Right renal cortex interstitium (tissue), 3 donors: ENCODE measurements around the gene CNTN2. TPM values are rescaled to one million over a fixed set of nuclear protein-coding genes. Genes with fewer than 3 reads are reported as not detected.

Experiments
- DNase-seq, 3 donors: peaks; one replicate each; pipeline ENCODE4 v3.0.0-alpha.2; 2013; ENCODE audit warnings: low read depth in 3 of 3, low spot score in 2 of 3
- polyA plus RNA-seq, 3 donors: library from polyadenylated mRNA; unstranded; fragments of 120-200 nt; gene quantifications; one replicate each; pipeline ENCODE4 v1.2.1, GENCODE V29; 2013; ENCODE audit not compliant: insufficient read length in 3 of 3

CNTN2 gene
- polyA plus RNA-seq, 3 donors = 0.39 to 0.69 (median 0.65) TPM

- no peak for DNase-seq
Measured at GRCh38 chr1:205069371-205070125, 26.5 kb downstream of the CNTN2 start.

DNA sequence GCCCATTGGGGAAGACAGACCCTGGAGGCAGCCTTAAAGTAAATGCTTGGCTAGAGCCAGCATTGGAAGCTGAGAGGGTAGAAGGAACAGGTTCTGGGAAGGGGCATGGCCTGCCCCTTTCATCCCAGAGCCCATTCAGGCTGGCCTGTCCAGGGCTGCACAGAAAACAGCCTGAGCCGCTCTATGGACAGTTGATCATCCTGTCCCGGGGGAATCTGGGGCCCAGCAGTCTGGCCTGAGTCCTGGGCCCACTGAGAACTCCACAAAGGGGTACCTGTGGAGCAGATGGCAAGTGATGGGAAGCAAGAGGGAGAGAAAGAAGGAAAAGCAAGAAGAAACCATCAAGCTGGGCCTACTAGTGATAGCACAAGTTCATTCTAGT is 28.0 kb downstream of the CNTN2 start:
- no peak for DNase-seq

DNA sequence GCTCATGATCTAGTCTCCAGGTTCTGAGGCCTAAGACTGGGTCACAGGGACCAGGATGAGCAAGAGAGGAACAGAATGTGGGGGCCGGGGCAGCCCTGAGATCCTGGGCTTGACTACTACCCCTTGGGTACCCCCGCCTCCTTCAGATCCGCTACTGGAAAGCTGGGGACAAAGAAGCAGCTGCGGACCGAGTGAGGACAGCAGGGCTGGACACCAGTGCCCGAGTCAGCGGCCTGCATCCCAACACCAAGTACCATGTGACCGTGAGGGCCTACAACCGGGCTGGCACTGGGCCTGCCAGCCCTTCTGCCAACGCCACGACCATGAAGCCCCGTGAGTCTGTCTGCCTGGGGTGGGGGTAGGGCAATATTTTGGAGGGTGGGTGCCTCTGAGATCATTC is 28.8 kb downstream of the CNTN2 start:
- no peak for DNase-seq

DNA sequence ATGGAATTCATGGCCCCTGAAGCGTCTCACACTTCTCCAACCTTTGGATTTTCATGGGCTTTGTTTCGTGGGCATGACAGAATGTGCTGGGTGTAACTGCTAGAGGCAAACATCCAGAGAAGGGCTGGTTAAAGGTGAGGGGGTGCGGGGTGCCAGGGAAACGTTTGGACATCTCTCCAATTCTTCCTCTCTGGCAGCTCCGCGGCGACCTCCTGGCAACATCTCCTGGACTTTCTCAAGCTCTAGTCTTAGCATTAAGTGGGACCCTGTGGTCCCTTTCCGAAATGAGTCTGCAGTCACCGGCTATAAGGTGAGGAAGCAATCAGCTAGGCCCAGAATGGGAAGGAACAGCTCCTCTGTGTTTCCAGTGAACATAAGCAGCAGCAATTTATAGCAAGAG is 29.3 kb downstream of the CNTN2 start:
- DNase-seq = no peak

DNA sequence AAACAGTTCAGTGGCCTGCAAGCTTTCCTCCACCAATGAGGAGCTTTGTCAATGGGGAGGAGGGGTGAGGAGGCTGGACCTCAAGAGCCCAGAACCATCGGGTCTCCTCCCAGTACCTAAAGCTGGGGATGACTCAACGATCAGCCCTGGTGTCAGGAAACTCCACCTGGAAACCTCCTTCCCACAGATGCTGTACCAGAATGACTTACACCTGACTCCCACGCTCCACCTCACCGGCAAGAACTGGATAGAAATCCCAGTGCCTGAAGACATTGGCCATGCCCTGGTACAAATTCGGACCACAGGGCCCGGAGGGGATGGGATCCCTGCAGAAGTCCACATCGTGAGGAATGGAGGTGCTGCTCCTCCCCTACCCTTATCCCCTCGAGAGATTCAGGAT is 29.9 kb downstream of the CNTN2 start:
- no peak for DNase-seq

GRCh38 chr1:205073511-205073910 is 30.5 kb downstream of the CNTN2 start:
- DNase-seq = no peak

DNA sequence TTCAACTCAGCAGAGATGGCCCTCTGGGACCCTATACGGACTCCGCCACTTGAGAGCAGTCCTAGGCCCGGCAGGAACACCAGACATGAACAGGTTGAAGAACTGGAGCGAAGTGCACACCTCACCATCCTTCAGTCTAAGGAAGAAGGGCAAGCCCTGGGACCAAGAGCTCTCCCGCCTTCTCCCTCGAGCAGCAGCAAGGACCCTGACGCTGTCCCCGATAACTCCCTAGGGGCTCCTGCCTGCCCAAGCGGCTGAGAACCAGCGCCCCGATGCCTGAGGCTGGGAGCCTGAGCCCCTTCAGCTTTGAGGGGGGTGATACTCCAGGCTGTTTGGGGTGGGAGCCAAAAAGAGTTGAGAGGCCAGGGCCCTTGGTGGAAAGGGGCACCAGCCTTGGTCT is 31.1 kb downstream of the CNTN2 start:
- no peak for DNase-seq

DNA sequence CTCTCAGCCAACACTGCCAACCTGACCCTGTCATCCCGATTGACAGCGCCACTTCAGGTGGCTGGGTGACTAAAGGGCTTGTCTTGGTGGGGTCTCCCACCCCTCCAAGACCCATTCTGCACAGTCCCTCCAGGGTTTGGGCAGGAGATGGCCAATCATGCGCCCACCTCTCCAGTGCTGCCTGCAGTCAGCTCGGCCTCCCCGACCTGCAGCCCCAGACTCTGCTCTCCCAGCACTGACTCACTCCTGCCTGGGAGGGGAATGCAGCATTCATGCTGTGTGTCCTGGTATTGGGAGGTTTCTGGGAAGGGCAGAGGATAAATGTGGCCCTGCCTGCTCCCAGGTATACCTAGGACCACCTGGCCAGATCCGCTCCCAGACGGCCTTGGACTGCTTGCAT is 31.5 kb downstream of the CNTN2 start:
- DNase-seq = no peak

DNA sequence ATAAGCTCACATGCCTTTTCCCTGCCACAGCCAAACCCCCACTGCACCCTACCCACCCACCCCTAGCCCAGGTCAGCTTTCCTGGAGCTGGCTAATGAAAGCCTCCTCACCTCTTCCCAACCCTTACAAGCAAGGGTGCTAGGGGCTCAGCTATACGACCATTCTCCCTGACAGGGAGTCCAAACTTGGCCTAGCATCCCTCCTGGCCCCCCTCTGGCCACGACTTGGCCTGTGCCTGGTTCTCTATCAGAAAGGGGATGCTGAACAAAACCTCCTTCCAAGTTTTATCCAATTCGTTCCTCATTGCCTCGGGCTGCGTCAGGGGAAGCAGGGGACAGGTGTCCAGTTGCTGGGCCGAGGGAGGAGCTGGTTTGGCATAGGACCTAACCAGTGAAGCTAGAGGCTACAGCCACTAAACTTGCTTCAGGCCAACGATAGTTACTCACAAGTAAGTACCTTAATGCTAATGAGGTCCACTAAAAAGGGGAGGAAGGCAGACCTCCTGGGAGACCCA is 32.7 kb downstream of the CNTN2 start:
- DNase-seq = no peak

- no peak for DNase-seq
Measured at GRCh38 chr1:205076245-205076761, 33.3 kb downstream of the CNTN2 start.

DNA sequence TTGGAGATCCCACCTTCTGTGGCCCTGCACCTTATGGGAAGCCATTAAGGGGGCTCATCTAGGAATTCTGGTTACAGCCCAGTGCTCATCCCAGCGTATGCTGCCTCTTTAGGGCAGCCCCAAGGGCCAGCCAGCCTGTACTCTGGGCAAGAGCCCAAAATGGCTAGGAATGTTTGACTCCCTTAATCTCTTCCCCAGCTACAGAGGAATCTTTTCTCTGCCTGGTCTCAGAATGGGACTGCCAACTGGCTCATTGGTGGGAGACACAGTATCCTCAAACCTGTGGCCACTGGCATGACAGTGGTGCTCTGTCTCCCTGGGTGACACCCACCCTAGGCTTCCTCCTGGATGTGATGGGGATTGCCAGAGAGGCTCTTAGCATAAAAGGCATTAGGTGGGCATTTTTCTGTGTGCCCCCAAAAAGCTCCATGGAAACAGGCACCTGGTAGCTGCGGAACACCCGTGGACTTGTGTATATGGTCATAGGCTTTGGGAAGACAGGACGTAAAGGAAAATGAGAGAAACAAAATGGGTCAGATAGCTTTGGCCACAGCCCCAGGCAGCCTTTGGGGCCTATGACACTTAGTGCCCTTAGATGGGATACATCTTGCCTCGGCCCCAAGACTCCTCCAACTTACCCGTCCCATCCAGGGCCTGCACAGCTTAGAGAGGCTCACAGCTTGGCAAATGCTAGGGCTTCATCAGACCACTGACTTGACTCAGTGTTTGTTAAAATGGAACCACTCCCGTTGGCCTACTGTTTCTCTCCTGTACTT is 34.3 kb downstream of the CNTN2 start:
- DNase-seq = no peak

- DNase-seq = no peak
Measured at GRCh38 chr1:205077934-205078311, 34.9 kb downstream of the CNTN2 start.

DNA sequence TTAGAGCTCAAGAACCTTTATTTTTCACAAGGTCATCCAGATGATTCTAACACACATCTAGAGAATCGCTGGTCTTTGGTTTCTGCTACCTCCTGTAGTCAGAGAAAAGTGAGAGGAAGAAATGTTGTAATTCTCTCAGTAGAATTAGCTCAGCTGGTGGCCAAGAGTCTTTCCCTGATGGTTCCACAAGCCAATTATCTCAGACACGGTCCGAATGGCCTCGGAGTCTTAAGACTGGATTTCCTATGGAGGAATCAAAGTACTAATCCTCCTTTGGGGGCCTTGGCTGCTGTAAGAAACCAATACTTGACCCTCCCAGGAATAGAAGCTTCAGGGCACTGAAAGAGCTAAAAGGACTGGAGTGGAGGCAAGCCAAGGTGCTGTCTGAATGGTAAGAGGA is 39.4 kb downstream of the CNTN2 start:
- DNase-seq = no peak

DNA sequence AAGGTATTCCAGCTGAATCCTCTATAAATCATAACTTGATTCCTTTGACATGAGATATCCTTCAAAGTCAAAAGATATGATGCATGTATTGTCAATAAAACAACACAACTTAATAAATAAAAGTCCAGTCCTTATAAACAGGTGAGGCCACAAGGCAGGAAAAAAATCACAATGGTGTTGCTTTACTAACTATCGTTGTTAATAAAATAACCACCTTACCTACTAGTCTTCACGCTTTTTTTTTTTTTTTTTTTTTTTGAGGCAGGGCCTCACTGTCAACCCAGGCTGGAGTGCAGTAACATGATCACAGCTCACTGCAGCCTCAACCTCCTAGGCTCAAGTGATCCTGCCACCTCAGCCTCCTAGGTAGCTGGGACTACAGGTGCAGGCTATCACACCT is 41.3 kb downstream of the CNTN2 start, which contains the start of gene TMEM81:
TSS of gene TMEM81 (minus strand) at position 101 of the 400 bp plus-strand sequence. CDS start 140 bp downstream, outside the sequence.
- no peak for DNase-seq

- no peak for DNase-seq
Measured at GRCh38 chr1:205088341-205088740, 45.3 kb downstream of the CNTN2 start.

DNA sequence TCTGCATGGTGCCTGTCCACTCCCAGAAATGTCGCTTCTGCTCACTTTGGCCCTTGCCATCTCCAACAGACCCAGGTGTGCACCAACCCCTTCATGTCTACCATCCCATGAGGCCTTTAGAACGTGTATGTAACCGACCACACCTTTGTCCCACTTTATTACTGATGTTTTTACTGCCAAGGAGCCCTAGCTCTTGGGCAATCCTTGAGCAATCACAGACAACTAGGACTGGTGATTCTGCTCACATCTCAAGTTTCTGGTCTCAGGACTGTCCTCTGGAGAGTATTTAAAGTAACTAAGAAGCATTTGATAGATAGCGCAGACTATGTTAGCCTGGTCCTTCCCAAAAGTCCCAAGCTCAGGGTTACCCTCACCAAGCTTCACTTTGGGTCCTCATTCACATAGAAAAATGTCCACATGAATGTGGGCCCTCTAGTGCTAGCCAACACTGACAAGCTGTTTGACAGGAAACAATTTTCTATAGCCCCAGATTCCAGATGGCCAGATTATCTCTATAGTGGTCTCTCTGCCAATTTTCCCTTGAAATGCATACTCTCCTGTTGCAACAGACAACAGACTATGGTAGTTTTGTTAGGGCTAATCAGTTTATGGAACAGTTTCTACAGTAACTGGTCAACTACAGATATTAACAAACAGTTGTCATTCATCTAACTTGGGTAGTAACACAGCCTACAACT is 48.2 kb downstream of the CNTN2 start:
- no peak for DNase-seq

DNA sequence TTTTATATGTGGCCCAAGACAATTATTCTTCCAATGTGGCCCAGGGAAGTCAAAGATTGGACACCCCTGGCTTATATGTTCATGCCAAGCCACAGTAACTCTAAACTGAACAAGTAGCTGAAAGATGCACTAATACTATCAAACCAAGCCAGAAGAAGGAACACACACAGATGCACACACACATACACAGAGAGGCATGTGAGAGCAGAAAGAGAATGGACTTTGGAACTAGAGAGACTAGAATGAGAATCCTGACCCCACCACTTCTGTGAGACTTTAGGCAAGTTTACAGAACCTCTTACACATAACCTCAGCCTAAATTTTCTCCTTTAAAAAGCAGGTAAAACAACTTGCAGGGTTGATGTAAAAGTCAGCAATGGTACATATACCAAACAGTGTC is 52.4 kb downstream of the CNTN2 start:
- no peak for DNase-seq

- DNase-seq = no peak
Measured at GRCh38 chr1:205098242-205098641, 55.2 kb downstream of the CNTN2 start.

DNA sequence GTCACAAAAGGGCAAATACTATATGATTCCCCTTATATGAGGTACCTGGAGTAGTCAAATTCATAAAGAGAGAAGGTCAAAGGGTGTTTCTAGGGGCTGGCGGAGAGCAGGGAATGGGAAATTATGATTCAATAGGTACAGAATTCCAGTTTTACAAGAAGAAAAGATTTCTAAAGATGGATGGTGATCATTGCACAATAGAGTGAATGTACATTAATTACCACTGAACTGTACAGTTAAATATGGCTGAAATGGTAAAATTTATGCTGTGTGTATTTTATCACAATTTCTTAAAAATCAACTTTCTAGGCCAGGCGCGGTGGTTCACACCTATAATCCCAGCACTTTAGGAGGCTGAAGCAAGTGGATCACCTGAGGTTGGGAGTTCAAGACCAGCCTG is 59.4 kb downstream of the CNTN2 start:
- DNase-seq = no peak

DNA sequence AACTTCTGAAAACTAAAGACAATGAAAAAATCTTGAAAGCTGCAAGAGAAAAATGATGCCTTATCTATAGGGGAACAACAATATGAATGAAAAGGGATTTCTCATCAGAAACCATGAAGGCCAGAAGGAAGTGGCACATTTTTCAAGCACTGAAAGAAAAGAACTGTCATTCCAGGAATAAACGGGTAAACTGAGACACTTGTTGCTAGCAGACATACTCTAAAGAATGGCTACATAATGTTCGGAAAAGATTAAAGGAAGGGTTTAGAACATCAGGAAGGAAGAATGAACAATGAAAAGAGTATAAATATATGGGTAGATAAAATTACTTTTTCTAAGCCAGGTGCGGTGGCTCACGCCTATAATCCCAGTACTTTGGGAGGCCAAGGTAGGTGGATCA is 64.3 kb downstream of the CNTN2 start:
- no peak for DNase-seq

GRCh38 chr1:205108464-205108863 is 65.5 kb downstream of the CNTN2 start:
- DNase-seq = no peak
